Esophagus squamous epithelium (tissue), 5 donors: ENCODE results near the gene LPP. TPM values are rescaled to one million over a fixed set of nuclear protein-coding genes. Genes with fewer than 3 reads are reported as not detected.

ENCODE experiments used
- DNase-seq: peaks from one replicate; lab custom pipeline; 2025; lab: John Stamatoyannopoulos, UW
- H3K27ac ChIP-seq, 4 donors: fragments of 200-600 bp; sonication (generic); one replicate each; pipeline ENCODE4 v1.5.1; 2016 to 2019; ENCODE audit warnings: mild to moderate bottlenecking in 1 of 4
- H3K27me3 ChIP-seq, 4 donors: fragments of 200-600 bp; sonication (generic); 1 replicate in 3 of 4; 2 replicates in 1 of 4; pipeline versions ENCODE4 v1.5.1 to v1.6.0; 2017 to 2021; ENCODE audit warnings: antibody characterized with exemption in 1 of 4
- H3K36me3 ChIP-seq, 3 donors: fragments of 200-600 bp; sonication (generic); one replicate each; pipeline ENCODE4 v1.5.1; 2016 to 2019
- H3K4me1 ChIP-seq, 3 donors: fragments of 200-600 bp; sonication (generic); one replicate each; pipeline ENCODE4 v1.5.1; 2017 to 2019
- H3K4me3 ChIP-seq, 4 donors: fragments of 200-600 bp; sonication (generic); 1 replicate in 3 of 4; 2 replicates in 1 of 4; pipeline ENCODE4 v1.5.1; 2016 to 2019; ENCODE audit warnings: mild to moderate bottlenecking in 2 of 4, moderate library complexity in 1 of 4
- H3K9me3 ChIP-seq, 3 donors: fragments of 200-600 bp; sonication (generic); one replicate each; pipeline ENCODE4 v1.5.1; 2016 to 2019
- POLR2A ChIP-seq, 4 donors: fragments of 450-650 bp; IDR thresholded peaks; one replicate each; pipeline ENCODE4 v1.6.1; 2017; ENCODE audit warnings: antibody characterized with exemption in 4 of 4, mild to moderate bottlenecking in 4 of 4, moderate library complexity in 3 of 4
- WGBS, 2 donors: methylation state at CpG; one replicate each; pipeline ENCODE4 v1.1.5; 2018; 5-methylcytosine and 5-hydroxymethylcytosine counted together
- intact Hi-C: fragments of 100-400 bp; cut with DNase I; formaldehyde crosslinking; loops from one replicate; pipeline ENCODE4 v1.15.0; 2022
- total RNA-seq, 4 donors: library from RNA; depleted of rRNA; stranded (reverse); fragments of >200 nt; gene quantifications; one replicate each; pipeline ENCODE4 v1.1.0, GENCODE V29; 2016
- TF ChIP-seq, protein P1 (sequence below), 6 experiments: fragments of 450-650 bp in 4 of 6; fragments of 200-600 bp in 2 of 6; sonication (generic) in 2 of 6; IDR thresholded peaks; one replicate each; pipeline ENCODE4 v1.5.1; 2016 to 2019; ENCODE audit warnings: antibody characterized with exemption in 6 of 6, mild to moderate bottlenecking in 4 of 6, moderate library complexity in 4 of 6
- donor health status: DM: yes; HTN: yes; CAD: no.

The LPP gene
- total RNA-seq, 4 donors from 2014 or later: 41.4 to 369 (median 97.3) TPM

DNA sequence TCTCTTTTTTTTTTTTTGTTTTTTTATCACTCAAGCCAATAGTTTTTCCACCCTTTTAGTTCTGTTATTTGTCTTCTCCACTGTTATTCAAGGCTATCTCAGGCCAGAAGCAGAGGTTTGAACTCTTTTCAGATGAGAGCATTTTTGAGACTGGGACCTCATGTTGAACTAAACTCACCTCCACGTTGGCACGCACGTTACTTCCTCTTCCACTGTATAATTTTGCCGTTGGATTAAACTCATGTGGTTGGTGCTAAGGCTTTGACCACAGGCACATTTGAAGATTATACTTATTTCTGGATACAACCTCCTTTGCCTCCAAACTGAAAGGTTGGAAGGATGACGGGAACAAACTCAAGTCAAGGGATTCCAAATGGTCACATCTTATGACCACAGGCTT, 516.5 kb downstream of the LPP start:
- DNase-seq: no peak
- Histone ChIP-seq H3K36me3 (no peaks in the 10 kb centered on the region), H3K27me3 (no peaks in the 10 kb centered on the region), H3K4me3 (no peak overlapping the region), H3K27ac (no peak overlapping the region), H3K9me3 (no peaks in the 10 kb centered on the region), H3K4me1 (peaks cover 15 to 46% (median 32%) of the 10 kb centered on the region in 3 donors)
- 94 to 97% methylated on average over 5 of the region's 5 CpGs for WGBS, 2 donors
- TF ChIP-seq, protein P1, sequence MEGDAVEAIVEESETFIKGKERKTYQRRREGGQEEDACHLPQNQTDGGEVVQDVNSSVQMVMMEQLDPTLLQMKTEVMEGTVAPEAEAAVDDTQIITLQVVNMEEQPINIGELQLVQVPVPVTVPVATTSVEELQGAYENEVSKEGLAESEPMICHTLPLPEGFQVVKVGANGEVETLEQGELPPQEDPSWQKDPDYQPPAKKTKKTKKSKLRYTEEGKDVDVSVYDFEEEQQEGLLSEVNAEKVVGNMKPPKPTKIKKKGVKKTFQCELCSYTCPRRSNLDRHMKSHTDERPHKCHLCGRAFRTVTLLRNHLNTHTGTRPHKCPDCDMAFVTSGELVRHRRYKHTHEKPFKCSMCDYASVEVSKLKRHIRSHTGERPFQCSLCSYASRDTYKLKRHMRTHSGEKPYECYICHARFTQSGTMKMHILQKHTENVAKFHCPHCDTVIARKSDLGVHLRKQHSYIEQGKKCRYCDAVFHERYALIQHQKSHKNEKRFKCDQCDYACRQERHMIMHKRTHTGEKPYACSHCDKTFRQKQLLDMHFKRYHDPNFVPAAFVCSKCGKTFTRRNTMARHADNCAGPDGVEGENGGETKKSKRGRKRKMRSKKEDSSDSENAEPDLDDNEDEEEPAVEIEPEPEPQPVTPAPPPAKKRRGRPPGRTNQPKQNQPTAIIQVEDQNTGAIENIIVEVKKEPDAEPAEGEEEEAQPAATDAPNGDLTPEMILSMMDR (IDR thresholded peaks at IDR 0.05): no peak
- no peak for TF ChIP-seq POLR2A (IDR thresholded peaks at IDR 0.05)
- intact Hi-C loops: no loop called here

DNA sequence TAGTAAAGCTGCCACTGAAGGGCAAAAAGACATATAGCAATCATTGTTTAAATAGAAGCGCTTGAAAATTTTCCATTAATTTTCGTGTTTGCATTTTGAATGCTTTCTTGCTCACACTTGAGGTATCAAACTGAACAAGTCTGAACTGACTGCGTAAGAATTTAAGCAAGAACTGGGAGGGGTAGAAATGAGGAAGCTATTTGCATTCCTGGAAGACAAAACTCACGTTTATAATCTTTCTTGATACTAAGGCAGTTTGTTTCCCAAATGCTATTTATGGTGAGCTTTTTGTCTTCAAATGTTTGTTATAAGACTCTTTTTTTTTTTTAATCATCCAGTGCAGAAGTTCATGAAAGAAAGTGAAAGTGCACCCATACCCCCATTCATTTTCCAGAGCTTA, 518.0 kb downstream of the LPP start:
- Histone ChIP-seq H3K27ac (peak overlapping the region in 3 of 4 donors; percentile 54 to 79 (median 73)), H3K4me1 (peaks cover 15 to 46% (median 32%) of the 10 kb centered on the region in 3 donors), H3K36me3 (no peaks in the 10 kb centered on the region), H3K4me3 (peak overlapping the region in 2 of 4 donors; percentile 12), H3K27me3 (no peaks in the 10 kb centered on the region), H3K9me3 (peaks cover 0 to 4% (median 0%) of the 10 kb centered on the region in 3 donors)
- TF ChIP-seq POLR2A (IDR thresholded peaks at IDR 0.05): no peak
- TF ChIP-seq, protein P1 (IDR thresholded peaks at IDR 0.05): no peak
- intact Hi-C loops: no loop called here
- DNase-seq: no peak
- WGBS, 2 donors: 23 to 42% methylated on average over 4 of the region's 4 CpGs

DNA sequence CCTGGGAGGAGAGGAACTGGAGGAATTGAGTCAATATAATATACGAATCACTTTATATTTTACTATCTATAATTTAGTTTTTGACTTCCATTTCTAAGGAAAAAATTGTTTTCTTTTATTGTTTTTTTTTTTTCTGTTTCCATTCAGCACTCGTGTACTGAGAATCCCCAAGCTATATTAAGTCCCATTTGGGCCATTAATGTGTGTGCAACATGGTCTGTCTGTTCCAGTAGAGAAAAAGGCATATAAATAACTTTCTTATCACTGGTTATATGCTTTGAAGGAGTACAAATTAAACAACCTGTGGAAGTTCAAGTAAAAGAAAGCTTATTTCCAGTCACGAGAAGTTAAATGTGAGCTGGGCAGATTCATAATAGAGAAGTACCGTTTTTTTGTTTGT, 518.9 kb downstream of the LPP start:
- H3K27ac ChIP-seq: peak overlapping the region; percentile 54 to 79 (median 68)

DNA sequence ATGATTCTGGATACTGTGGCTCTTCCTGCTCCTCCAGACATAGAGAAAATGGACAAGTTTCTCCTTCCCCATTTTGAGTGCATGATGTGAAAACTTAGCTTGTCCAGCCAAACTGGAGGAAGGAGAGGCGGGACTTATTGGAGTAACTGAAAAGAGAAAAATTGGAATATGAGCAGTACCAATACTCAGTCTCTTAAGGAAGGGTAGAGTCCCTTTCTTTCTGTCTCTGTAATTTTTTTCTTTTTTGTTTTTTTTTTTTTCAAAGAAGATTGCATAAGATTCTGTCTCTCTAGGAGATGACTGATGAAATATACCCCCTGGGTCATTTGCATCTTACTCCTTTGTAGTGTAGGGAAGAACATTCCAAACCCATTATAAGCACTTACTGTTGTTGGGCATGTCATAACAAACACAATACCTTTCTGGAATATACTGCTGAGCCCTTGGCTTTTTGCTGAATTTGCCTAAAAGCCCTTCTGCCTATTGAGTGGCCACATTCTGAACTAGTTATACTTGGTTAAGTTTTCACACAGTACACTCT, 519.8 kb downstream of the LPP start:
- H3K4me3 ChIP-seq: no peak overlapping the region
- intact Hi-C loops: no loop called here
- whole genome bisulfite sequencing, 2 donors: 29 to 56% methylated on average over 1 of the region's 1 CpG
- H3K27ac ChIP-seq: peak overlapping the region; percentile 57 to 79 (median 68)
- H3K36me3 ChIP-seq: no peaks in the 10 kb centered on the region
- no peaks in the 10 kb centered on the region for H3K27me3 ChIP-seq
- H3K4me1 ChIP-seq: peaks cover 15 to 46% (median 32%) of the 10 kb centered on the region in 3 donors
- H3K9me3 ChIP-seq: peaks cover 0 to 4% (median 0%) of the 10 kb centered on the region in 3 donors
- TF ChIP-seq, protein P1 (IDR thresholded peaks at IDR 0.05): no peak
- no peak for DNase-seq

More for the DNA sequence above, 518.9 kb downstream of the LPP start:
- peaks cover 0 to 4% (median 0%) of the 10 kb centered on the region in 3 donors for H3K9me3 ChIP-seq
- intact Hi-C loops: no loop called here
- TF ChIP-seq, protein P1 (IDR thresholded peaks at IDR 0.05): no peak
- H3K4me1 ChIP-seq: peaks cover 15 to 46% (median 32%) of the 10 kb centered on the region in 3 donors
- no peak overlapping the region for H3K4me3 ChIP-seq
- no peaks in the 10 kb centered on the region for H3K27me3 ChIP-seq
- WGBS, 2 donors: 45 to 61% methylated on average over 4 of the region's 4 CpGs
- no peak for DNase-seq
- H3K36me3 ChIP-seq: no peaks in the 10 kb centered on the region

DNA sequence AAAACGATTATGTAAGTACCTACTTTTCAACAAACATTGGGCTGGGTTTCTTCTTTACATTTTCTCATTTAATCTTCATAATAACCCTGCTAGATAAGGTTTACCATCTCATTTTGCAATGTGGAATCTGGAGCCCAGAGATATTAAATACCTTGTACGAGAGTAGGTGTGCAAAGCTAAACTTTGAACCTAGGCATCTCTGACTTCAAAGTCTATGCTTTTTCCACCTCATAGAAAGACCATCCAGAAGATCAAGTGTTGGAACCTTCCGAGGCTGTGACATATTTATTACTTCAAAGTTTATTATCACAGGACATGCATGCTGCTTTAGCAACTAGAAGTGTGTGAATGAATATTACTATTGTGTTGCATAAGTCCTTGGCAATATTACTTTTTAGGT, 520.6 kb downstream of the LPP start:
- intact Hi-C loops: no loop called here
- H3K9me3 ChIP-seq: peaks cover 0 to 4% (median 0%) of the 10 kb centered on the region in 3 donors
- TF ChIP-seq, protein P1 (IDR thresholded peaks at IDR 0.05): no peak
- TF ChIP-seq POLR2A (IDR thresholded peaks at IDR 0.05): no peak
- DNase-seq: no peak
- H3K36me3 ChIP-seq: no peaks in the 10 kb centered on the region
- H3K4me3 ChIP-seq: no peak overlapping the region
- peak overlapping the region; percentile 37 to 79 (median 65) for H3K27ac ChIP-seq
- H3K4me1 ChIP-seq: peaks cover 15 to 54% (median 33%) of the 10 kb centered on the region in 3 donors
- H3K27me3 ChIP-seq: no peaks in the 10 kb centered on the region
- WGBS, 2 donors: 42 to 43% methylated on average over 3 of the region's 3 CpGs
